Neural cell (in vitro differentiated cells): Measurements from ENCODE around the gene NES. TPM values are rescaled to one million over a fixed set of nuclear protein-coding genes. Genes with fewer than 3 reads are reported as not detected.

Source experiments
- H2AFZ ChIP-seq: fragments of 200-600, 300-800 bp; sonication (generic), shearing (Covaris generic); 2 replicates; pipeline ENCODE4 v1.6.0; 2014; ENCODE audit warnings: low read depth, mild to moderate bottlenecking, antibody characterized with exemption, low read length, moderate library complexity
- H3F3A ChIP-seq: fragments of 200-600 bp; shearing (Covaris generic); 2 replicates; pipeline ENCODE4 v1.6.1; 2016; ENCODE audit warnings: mild to moderate bottlenecking, moderate library complexity, mixed read lengths, antibody characterized with exemption, low read length; ENCODE audit not compliant: insufficient read depth, poor library complexity, severe bottlenecking
- H3K27ac ChIP-seq: fragments of 200-600, 300-800 bp; sonication (generic), shearing (Covaris generic); 2 replicates; pipeline ENCODE4 v1.5.1; 2014; ENCODE audit warnings: mild to moderate bottlenecking, low read length, moderate library complexity
- H3K27me3 ChIP-seq: fragments of 300-800, 200-600 bp; sonication (generic), shearing (Covaris generic); 2 replicates; pipeline ENCODE4 v1.6.0; 2014; ENCODE audit warnings: mild to moderate bottlenecking, low read depth, low read length, moderate library complexity; ENCODE audit not compliant: insufficient read depth
- H3K36me3 ChIP-seq: fragments of 300-800, 200-600 bp; sonication (generic), shearing (Covaris generic); 2 replicates; pipeline ENCODE4 v1.5.1; 2014; ENCODE audit warnings: mild to moderate bottlenecking, antibody characterized with exemption, low read length, moderate library complexity; ENCODE audit not compliant: insufficient read depth
- H3K4me2 ChIP-seq: fragments of 300-800, 200-600 bp; sonication (generic), shearing (Covaris generic); 2 replicates; pipeline ENCODE4 v1.6.0; 2014; ENCODE audit warnings: mild to moderate bottlenecking, low read length
- H3K4me3 ChIP-seq: fragments of 300-800, 200-600 bp; sonication (generic), shearing (Covaris generic); 2 replicates; pipeline ENCODE4 v1.5.1; 2014; ENCODE audit warnings: mild to moderate bottlenecking, low read length, moderate library complexity
- H3K79me2 ChIP-seq: fragments of 200-600 bp; shearing (Covaris generic); replicated peaks from 2 replicates; pipeline ENCODE4 v1.6.0; 2014; ENCODE audit warnings: mild to moderate bottlenecking, low read length, moderate library complexity; ENCODE audit not compliant: insufficient read depth
- H3K9ac ChIP-seq: fragments of 300-800, 200-600 bp; sonication (generic), shearing (Covaris generic); 2 replicates; pipeline ENCODE4 v1.6.1; 2016; ENCODE audit warnings: mild to moderate bottlenecking, low read length, mixed read lengths
- H3K9me2 ChIP-seq: fragments of 200-600 bp; shearing (Covaris generic); 2 replicates; pipeline ENCODE4 v1.6.1; 2016; ENCODE audit warnings: mild to moderate bottlenecking, low read length, mixed read lengths; ENCODE audit not compliant: insufficient read depth
- H3K9me3 ChIP-seq: fragments of 200-600, 300-800 bp; sonication (generic), shearing (Covaris generic); 2 replicates; pipeline ENCODE4 v1.6.1; 2016; ENCODE audit warnings: mild to moderate bottlenecking, mixed run types, low read length, moderate library complexity, mixed read lengths
- H4K20me1 ChIP-seq: fragments of 200-600 bp; shearing (Covaris generic); 2 replicates; pipeline ENCODE4 v1.6.1; 2016; ENCODE audit warnings: mild to moderate bottlenecking, mixed run types; ENCODE audit not compliant: insufficient read depth
- CTCF ChIP-seq: fragments of 450-650 bp; IDR thresholded peaks from 2 replicates; pipeline ENCODE4 v1.5.1; 2014; ENCODE audit warnings: antibody characterized with exemption, mild to moderate bottlenecking, moderate library complexity; ENCODE audit not compliant: poor library complexity, severe bottlenecking
- EP300 ChIP-seq: fragments of 450-650 bp; conservative IDR thresholded peaks from 2 replicates; pipeline ENCODE4 v1.6.1; 2014; ENCODE audit warnings: antibody characterized with exemption, mild to moderate bottlenecking, moderate library complexity; ENCODE audit not compliant: poor library complexity, severe bottlenecking
- EZH2 ChIP-seq: fragments of 200-600, 300-800 bp; shearing (Covaris generic), sonication (generic); IDR thresholded peaks from 2 replicates; pipeline ENCODE4 v1.6.1; 2014; ENCODE audit warnings: antibody characterized with exemption, low read length, borderline replicate concordance, mild to moderate bottlenecking; ENCODE audit not compliant: insufficient read depth, poor library complexity, severe bottlenecking
- MXI1 ChIP-seq: fragments of 450-650 bp; conservative IDR thresholded peaks from 2 replicates; pipeline ENCODE4 v1.6.1; 2014; ENCODE audit warnings: antibody characterized with exemption, mild to moderate bottlenecking; ENCODE audit not compliant: poor library complexity, severe bottlenecking
- POLR2AphosphoS5 ChIP-seq: IDR thresholded peaks from 2 replicates; pipeline ENCODE4 v1.6.1; 2012
- RAD21 ChIP-seq: fragments of 450-650 bp; conservative IDR thresholded peaks from 2 replicates; pipeline ENCODE4 v1.6.1; 2014; ENCODE audit warnings: antibody characterized with exemption, mild to moderate bottlenecking, moderate library complexity
- REST ChIP-seq: IDR thresholded peaks from 2 replicates; pipeline ENCODE4 v1.6.1; 2012; ENCODE audit warnings: borderline replicate concordance
- SMC3 ChIP-seq: fragments of 450-650 bp; conservative IDR thresholded peaks from 2 replicates; pipeline ENCODE4 v1.6.1; 2014; ENCODE audit warnings: antibody characterized with exemption, mild to moderate bottlenecking, moderate library complexity; ENCODE audit not compliant: poor library complexity
- TAF1 ChIP-seq: IDR thresholded peaks from 2 replicates; pipeline ENCODE4 v1.6.1; 2012; ENCODE audit warnings: low read depth
- polyA plus RNA-seq: library from polyadenylated mRNA; depleted of rRNA; stranded (reverse); fragments of >200 nt; gene quantifications from 2 replicates; pipeline ENCODE4 v1.2.3, GENCODE V29; 2014

Gene NES
- polyA plus RNA-seq, 1 donor from 2014 or later = 9.9 TPM

- H3F3A ChIP-seq = no peaks in the 10 kb centered on the region
- H3K4me3 ChIP-seq = no peak overlapping the region
- TF ChIP-seq RAD21 (no peak), MXI1 (no peak), SMC3 (no peak), EP300 (no peak), TAF1 (no peak), CTCF (no peak), EZH2 (no peak), REST (no peak), POLR2AphosphoS5 (no peak)
- H3K9ac ChIP-seq = no peak overlapping the region
- H4K20me1 ChIP-seq = no peaks in the 10 kb centered on the region
- H2AFZ ChIP-seq = no peak overlapping the region
- no peaks in the 10 kb centered on the region for H3K79me2 ChIP-seq
- H3K27me3 ChIP-seq = no peaks in the 10 kb centered on the region
- H3K4me2 ChIP-seq = no peak overlapping the region
- H3K9me3 ChIP-seq = no peaks in the 10 kb centered on the region
- H3K27ac ChIP-seq = no peak overlapping the region
- H3K9me2 ChIP-seq = no peaks in the 10 kb centered on the region
- no peaks in the 10 kb centered on the region for H3K36me3 ChIP-seq
Observed at GRCh38 chr1:156667610-156667967, 9.6 kb downstream of the NES start.

GRCh38 chr1:156666862-156667609, 10.2 kb downstream of the NES start:
- no peaks in the 10 kb centered on the region for H3K36me3 ChIP-seq

More at GRCh38 chr1:156666862-156667609, 10.2 kb downstream of the NES start:
- Histone ChIP-seq H3K4me3 (no peak overlapping the region), H3K9me3 (no peaks in the 10 kb centered on the region), H4K20me1 (no peaks in the 10 kb centered on the region), H3F3A (no peaks in the 10 kb centered on the region), H3K9ac (no peak overlapping the region), H2AFZ (no peak overlapping the region), H3K27ac (no peak overlapping the region), H3K9me2 (no peaks in the 10 kb centered on the region), H3K4me2 (no peak overlapping the region), H3K27me3 (no peaks in the 10 kb centered on the region), H3K79me2 (no peaks in the 10 kb centered on the region)
- TF ChIP-seq RAD21 = no peak
- no peak for TF ChIP-seq EP300
- no peak for TF ChIP-seq TAF1
- no peak for TF ChIP-seq EZH2
- TF ChIP-seq REST = no peak
- no peak for TF ChIP-seq MXI1
- no peak for TF ChIP-seq CTCF
- TF ChIP-seq SMC3 = no peak
- no peak for TF ChIP-seq POLR2AphosphoS5
